HCT116 (cell line): ENCODE results near the gene HTR7. TPM values are rescaled to one million over a fixed set of nuclear protein-coding genes. Genes with fewer than 3 reads are reported as not detected.

ENCODE experiments used
- ATAC-seq: fragments of 200-7000 bp; cut with Tn5 transposase; 2 replicates; pipeline ENCODE4 v1.9.1; 2020; ENCODE audit warnings: mild to moderate bottlenecking, moderate library complexity
- BruUV-seq: library from RNA; stranded (reverse); fragments of 400-500 nt; replicated peaks from 2 replicates; lab custom pipeline; 2021; lab: Mats Ljungman, UMichigan
- CTCF ChIA-PET: fragments of 300-600 bp; sonication (Branson Sonifier 250); formaldehyde crosslinking; loops from one replicate; lab custom pipeline; 2021; ENCODE audit warnings: antibody characterized with exemption; lab: Charles Lee
- POLR2A ChIA-PET: fragments of 300-600, 350-600 bp; sonication (Branson Sonifier 250); formaldehyde crosslinking; loops from one replicate; lab custom pipeline; 2021; ENCODE audit warnings: antibody characterized with exemption; lab: Charles Lee
- RAD21 ChIA-PET, 2 experiments: fragments of 300-600 bp; sonication (Branson Sonifier 250); formaldehyde crosslinking; loops; one replicate each; lab custom pipeline; 2023; ENCODE audit warnings: low total read pairs in 2 of 2; ENCODE audit not compliant: uncharacterized antibody in 2 of 2, unreplicated experiment in 2 of 2, low non-redundant PET in 1 of 2; lab: Charles Lee
- DNase-seq: peaks from one replicate; pipeline ENCODE4 v3.0.0-alpha.2; 2010; ENCODE audit warnings: low read depth, low spot score
- H2AFZ ChIP-seq: fragments of 200-600 bp; shearing (Covaris generic), sonication (generic); 2 replicates; pipeline ENCODE4 v1.6.1; 2017; ENCODE audit warnings: low read depth, mixed run types, mixed read lengths, antibody characterized with exemption, low read length; ENCODE audit not compliant: poor library complexity, severe bottlenecking
- H3K27ac ChIP-seq: 2 replicates; pipeline ENCODE4 v1.5.1; 2012; ENCODE audit warnings: low read depth, low read length
- H3K27me3 ChIP-seq: fragments of 200-600 bp; sonication (generic); 2 replicates; pipeline ENCODE4 v1.6.1; 2016; ENCODE audit warnings: mixed run types, low read length, mixed read lengths; ENCODE audit not compliant: insufficient read depth
- H3K36me3 ChIP-seq, 2 experiments: fragments of 200-500 bp in 1 of 2; fragments of 200-600 bp in 1 of 2; sonication (Bioruptor generic) in 1 of 2; sonication (generic) in 1 of 2; 2 replicates each; pipeline versions ENCODE4 v1.5.1 to v1.6.1; 2014 to 2016; ENCODE audit warnings: low read length in 2 of 2, inconsistent platforms in 1 of 2, mixed read lengths in 1 of 2, mixed run types in 1 of 2; ENCODE audit not compliant: insufficient read depth in 2 of 2, control insufficient read depth in 1 of 2
- H3K4me1 ChIP-seq, 2 experiments: fragments of 200-600 bp in 1 of 2; sonication (generic) in 1 of 2; 2 replicates each; pipeline versions ENCODE4 v1.5.1 to v1.6.1; 2012 to 2017; ENCODE audit warnings: low read length in 2 of 2, inconsistent platforms in 1 of 2, mild to moderate bottlenecking in 1 of 2, mixed read lengths in 1 of 2, mixed run types in 1 of 2, moderate library complexity in 1 of 2; ENCODE audit not compliant: insufficient read depth in 2 of 2, control insufficient read depth in 1 of 2
- H3K4me2 ChIP-seq: fragments of 200-600 bp; sonication (generic); 2 replicates; pipeline ENCODE4 v1.6.1; 2017; ENCODE audit warnings: mixed run types, low read length, mixed read lengths
- H3K4me3 ChIP-seq, 2 experiments: fragments of 200-600 bp in 1 of 2; sonication (generic) in 1 of 2; replicated peaks in 1 of 2; 2 replicates each; pipeline ENCODE4 v1.5.1; 2011 to 2016; ENCODE audit warnings: low read length in 2 of 2, control low read depth in 1 of 2, low read depth in 1 of 2, mild to moderate bottlenecking in 1 of 2, mixed read lengths in 1 of 2, mixed run types in 1 of 2
- H3K79me2 ChIP-seq: fragments of 200-600 bp; sonication (generic); 2 replicates; pipeline ENCODE4 v1.6.1; 2017; ENCODE audit warnings: mild to moderate bottlenecking, mixed run types, low read length, moderate library complexity, mixed read lengths; ENCODE audit not compliant: insufficient read depth
- H3K9ac ChIP-seq: fragments of 200-600 bp; sonication (generic); 2 replicates; pipeline ENCODE4 v1.6.1; 2016; ENCODE audit warnings: low read length, mixed read lengths
- H3K9me2 ChIP-seq: fragments of 200-600 bp; sonication (generic), shearing (Covaris generic); 2 replicates; pipeline ENCODE4 v1.6.1; 2017; ENCODE audit warnings: mixed run types, mild to moderate bottlenecking, moderate library complexity; ENCODE audit not compliant: insufficient read depth
- H3K9me3 ChIP-seq, 2 experiments: fragments of 200-500 bp in 1 of 2; fragments of 200-600 bp in 1 of 2; sonication (Bioruptor generic) in 1 of 2; sonication (generic) in 1 of 2; 2 replicates each; pipeline ENCODE4 v1.6.1; 2014 to 2017; ENCODE audit warnings: low read length in 2 of 2, mixed read lengths in 2 of 2, inconsistent platforms in 1 of 2, low read depth in 1 of 2, mild to moderate bottlenecking in 1 of 2, mixed run types in 1 of 2, moderate library complexity in 1 of 2; ENCODE audit not compliant: control insufficient read depth in 1 of 2, insufficient read depth in 1 of 2
- H4K20me1 ChIP-seq: fragments of 200-600 bp; sonication (generic), shearing (Covaris generic); 2 replicates; pipeline ENCODE4 v1.6.1; 2017; ENCODE audit warnings: mixed run types, mild to moderate bottlenecking, moderate library complexity; ENCODE audit not compliant: insufficient read depth
- ATF3 ChIP-seq: IDR thresholded peaks from 2 replicates; pipeline ENCODE4 v1.6.1; 2012
- CEBPB ChIP-seq: IDR thresholded peaks from 2 replicates; pipeline ENCODE4 v1.6.1; 2012; ENCODE audit warnings: low read depth
- EZH2phosphoT487 ChIP-seq: fragments of 200-600 bp; IDR thresholded peaks from 2 replicates; pipeline ENCODE4 v1.6.1; 2018; ENCODE audit warnings: antibody characterized with exemption, borderline replicate concordance
- FOSL1 ChIP-seq: IDR thresholded peaks from 2 replicates; pipeline ENCODE4 v1.6.1; 2012; ENCODE audit warnings: low read depth
- POLR2A ChIP-seq: IDR thresholded peaks from 2 replicates; pipeline ENCODE4 v1.7.0; 2011; ENCODE audit warnings: borderline replicate concordance; ENCODE audit not compliant: insufficient read depth, insufficient read length; ENCODE audit errors: extremely low read depth
- POLR2AphosphoS5 ChIP-seq: IDR thresholded peaks from 2 replicates; pipeline ENCODE4 v1.6.1; 2011; ENCODE audit warnings: mild to moderate bottlenecking, low read depth, low read length, moderate library complexity
- RAD21 ChIP-seq: IDR thresholded peaks from 2 replicates; pipeline ENCODE4 v1.6.1; 2012; ENCODE audit warnings: low read depth, mild to moderate bottlenecking
- SRF ChIP-seq: IDR thresholded peaks from 2 replicates; pipeline ENCODE4 v1.6.1; 2012; ENCODE audit warnings: low read depth
- ZBTB33 ChIP-seq: IDR thresholded peaks from 2 replicates; pipeline ENCODE4 v1.6.1; 2011; ENCODE audit warnings: mild to moderate bottlenecking, low read length, moderate library complexity; ENCODE audit not compliant: insufficient replicate concordance; ENCODE audit errors: extremely low read depth
- ZFX ChIP-seq: fragments of 450-650 bp; IDR thresholded peaks from 2 replicates; pipeline ENCODE4 v1.6.1; 2017
- intact Hi-C: fragments of 100-400 bp; cut with micrococcal nuclease; formaldehyde crosslinking; loops from 2 replicates; pipeline ENCODE4 v1.10.0; 2022
- total RNA-seq: library from RNA; stranded (reverse); gene quantifications from one replicate; pipeline ENCODE4 v1.2.1, GENCODE V29; 2021; ENCODE audit not compliant: unreplicated experiment

The HTR7 gene
- total RNA-seq, 1 experiment from 2014 or later: 32.2 TPM

- no TSS peak for BruUV-seq
- Histone ChIP-seq H3K4me2 (no peak overlapping the region), H3K27ac (no peak overlapping the region), H2AFZ (no peak overlapping the region), H3K9me2 (no peaks in the 10 kb centered on the region), H3K4me3 (no peak overlapping the region), H3K4me1 (peaks cover 3 to 6% of the 10 kb centered on the region in 2 experiments; a peak in 3 of 4 replicates), H3K36me3 (peaks cover 0 to 5% of the 10 kb centered on the region in 2 experiments; a peak in 1 of 4 replicates), H3K9ac (no peak overlapping the region), H3K27me3 (no peaks in the 10 kb centered on the region), H4K20me1 (no peaks in the 10 kb centered on the region), H3K9me3 (peaks cover 0 to 2% of the 10 kb centered on the region in 2 experiments; a peak in 1 of 4 replicates), H3K79me2 (peaks cover 89% of the 10 kb centered on the region)
- ChIA-PET RAD21 (no interaction called here), POLR2A (no interaction called here), CTCF (no interaction called here)
- intact Hi-C loops: no loop called here
- TF ChIP-seq FOSL1 (no peak), ZFX (no peak), POLR2A (no peak), ATF3 (no peak), POLR2AphosphoS5 (no peak)
- no peak for ATAC-seq
- no peak for DNase-seq
Observed at GRCh38 chr10:90817128-90817889, 40.5 kb downstream of the HTR7 start.

- Histone ChIP-seq H3K4me3 (no peak overlapping the region), H4K20me1 (no peaks in the 10 kb centered on the region), H3K4me1 (peaks cover 3 to 6% of the 10 kb centered on the region in 2 experiments; a peak in 3 of 4 replicates), H3K27me3 (no peaks in the 10 kb centered on the region), H2AFZ (no peak overlapping the region), H3K4me2 (no peak overlapping the region), H3K27ac (no peak overlapping the region), H3K9me2 (no peaks in the 10 kb centered on the region), H3K36me3 (peaks cover 0 to 1% of the 10 kb centered on the region in 2 experiments; a peak in 1 of 4 replicates), H3K9ac (no peak overlapping the region), H3K79me2 (peaks cover 81% of the 10 kb centered on the region), H3K9me3 (no peaks in the 10 kb centered on the region)
- ChIA-PET CTCF (interaction anchor here (1.3 kb wide), 1 partner anchor 28 kb away, joined by 5 read pairs; no protein-coding TSS in a partner anchor), RAD21 (no interaction called here), POLR2A (no interaction called here)
- TF ChIP-seq ZFX (no peak), SRF (no peak), CEBPB (no peak), POLR2A (no peak), ZBTB33 (no peak), EZH2phosphoT487 (no peak), RAD21 (no peak)
- no peak for ATAC-seq
- no peak for DNase-seq
- BruUV-seq: no TSS peak
- intact Hi-C loops: no loop called here
Observed at GRCh38 chr10:90816466-90816865, 41.4 kb downstream of the HTR7 start.
